ENCODE data around the gene SCN1A. TPM values are rescaled to one million over a fixed set of nuclear protein-coding genes. Genes with fewer than 3 reads are reported as not detected.

SCN1A gene
- total and polyA plus RNA-seq, 2 of the 13 experiments (the other 11 are each of a cell fraction or from before 2014, with no cell fraction given), result 19.9 to 39.4 TPM

DNA sequence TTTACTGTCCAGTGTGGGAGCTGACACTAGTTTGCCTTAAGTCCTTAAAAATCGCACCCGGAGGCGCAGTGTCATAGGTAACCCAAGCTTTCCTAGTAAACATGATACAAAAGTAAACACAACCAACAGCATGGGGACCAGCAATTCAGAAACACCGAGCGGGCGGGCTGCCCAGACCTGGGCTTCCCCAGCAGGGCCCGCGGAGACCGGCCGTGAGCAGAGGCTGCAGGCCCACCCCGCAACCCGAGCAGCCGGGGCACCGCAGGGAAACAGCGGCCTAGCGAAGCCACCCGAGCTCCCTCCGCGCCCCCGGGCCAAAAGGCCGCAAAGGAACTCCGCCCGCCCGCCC, 174.5 kb downstream of the SCN1A start (continued):
- TF ChIP-seq CTCF (CRISPR knock-in tag; IDR thresholded peaks at IDR 0.05), result no peak
- TF ChIP-seq ZNF782 (CRISPR knock-in tag; IDR thresholded peaks at IDR 0.05; ENCODE audit: borderline replicate concordance), result 0 out of 2 replicates have a peak, but pooled peaks have one; percentile 14
- no peak for TF ChIP-seq IKZF1 (IDR thresholded peaks at IDR 0.05)
- 0 out of 2 replicates have a peak, but pooled peaks have one; percentile 2 for TF ChIP-seq SIN3B (IDR thresholded peaks at IDR 0.05; ENCODE audit: low read length)
- no peak for TF ChIP-seq DR1 (CRISPR knock-in tag; IDR thresholded peaks at IDR 0.05)
- 0 out of 2 replicates have a peak, but pooled peaks have one; percentile 12 for TF ChIP-seq ZNF33A (CRISPR knock-in tag; IDR thresholded peaks at IDR 0.05; ENCODE audit: borderline replicate concordance)
- no peak for TF ChIP-seq HOXA7 (CRISPR knock-in tag; IDR thresholded peaks at IDR 0.05)
- TF ChIP-seq ZNF879 (CRISPR knock-in tag; IDR thresholded peaks at IDR 0.05), result 0 out of 2 replicates have a peak, but pooled peaks have one; percentile 9
- TF ChIP-seq, protein P1, sequence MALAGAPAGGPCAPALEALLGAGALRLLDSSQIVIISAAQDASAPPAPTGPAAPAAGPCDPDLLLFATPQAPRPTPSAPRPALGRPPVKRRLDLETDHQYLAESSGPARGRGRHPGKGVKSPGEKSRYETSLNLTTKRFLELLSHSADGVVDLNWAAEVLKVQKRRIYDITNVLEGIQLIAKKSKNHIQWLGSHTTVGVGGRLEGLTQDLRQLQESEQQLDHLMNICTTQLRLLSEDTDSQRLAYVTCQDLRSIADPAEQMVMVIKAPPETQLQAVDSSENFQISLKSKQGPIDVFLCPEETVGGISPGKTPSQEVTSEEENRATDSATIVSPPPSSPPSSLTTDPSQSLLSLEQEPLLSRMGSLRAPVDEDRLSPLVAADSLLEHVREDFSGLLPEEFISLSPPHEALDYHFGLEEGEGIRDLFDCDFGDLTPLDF (CRISPR knock-in tag; IDR thresholded peaks at IDR 0.05), result no peak
- TF ChIP-seq THAP8 (CRISPR knock-in tag; IDR thresholded peaks at IDR 0.05; ENCODE audit: borderline replicate concordance), result 0 out of 2 replicates have a peak, but pooled peaks have one; percentile 80
- TF ChIP-seq, protein P2, sequence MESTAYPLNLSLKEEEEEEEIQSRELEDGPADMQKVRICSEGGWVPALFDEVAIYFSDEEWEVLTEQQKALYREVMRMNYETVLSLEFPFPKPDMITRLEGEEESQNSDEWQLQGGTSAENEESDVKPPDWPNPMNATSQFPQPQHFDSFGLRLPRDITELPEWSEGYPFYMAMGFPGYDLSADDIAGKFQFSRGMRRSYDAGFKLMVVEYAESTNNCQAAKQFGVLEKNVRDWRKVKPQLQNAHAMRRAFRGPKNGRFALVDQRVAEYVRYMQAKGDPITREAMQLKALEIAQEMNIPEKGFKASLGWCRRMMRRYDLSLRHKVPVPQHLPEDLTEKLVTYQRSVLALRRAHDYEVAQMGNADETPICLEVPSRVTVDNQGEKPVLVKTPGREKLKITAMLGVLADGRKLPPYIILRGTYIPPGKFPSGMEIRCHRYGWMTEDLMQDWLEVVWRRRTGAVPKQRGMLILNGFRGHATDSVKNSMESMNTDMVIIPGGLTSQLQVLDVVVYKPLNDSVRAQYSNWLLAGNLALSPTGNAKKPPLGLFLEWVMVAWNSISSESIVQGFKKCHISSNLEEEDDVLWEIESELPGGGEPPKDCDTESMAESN (CRISPR knock-in tag; conservative IDR thresholded peaks at IDR 0.05), result no peak
- TF ChIP-seq ZBTB1 (CRISPR knock-in tag; IDR thresholded peaks at IDR 0.05; ENCODE audit: borderline replicate concordance), result 0 out of 2 replicates have a peak, but pooled peaks have one; percentile 13
- TF ChIP-seq NCOA2 (CRISPR knock-in tag; IDR thresholded peaks at IDR 0.05), result no peak
- no peak for TF ChIP-seq MED13 (CRISPR knock-in tag; IDR thresholded peaks at IDR 0.05)
- TF ChIP-seq PAWR (CRISPR knock-in tag; IDR thresholded peaks at IDR 0.05; ENCODE audit: borderline replicate concordance), result no peak
- no peak for TF ChIP-seq IRF1 (CRISPR knock-in tag; IDR thresholded peaks at IDR 0.05; ENCODE audit: low read depth)
- 0 out of 2 replicates have a peak, but pooled peaks have one; percentile 19 for TF ChIP-seq ZIK1 (CRISPR knock-in tag; IDR thresholded peaks at IDR 0.05; ENCODE audit: borderline replicate concordance, low read depth)
- peak; percentile 64; the same call in 1 of the 2 replicates for TF ChIP-seq FIP1L1 (IDR thresholded peaks at IDR 0.05; ENCODE audit: borderline replicate concordance, insufficient read depth, low read depth, low read length)
- peak; percentile 60; the same call in 1 of the 2 replicates for TF ChIP-seq ZNF317 (CRISPR knock-in tag; IDR thresholded peaks at IDR 0.05)
- no peak for TF ChIP-seq SOX13 (IDR thresholded peaks at IDR 0.05)
- TF ChIP-seq SOX13 (CRISPR knock-in tag; conservative IDR thresholded peaks at IDR 0.05 in 1 of 2, IDR thresholded peaks at IDR 0.05 in 1 of 2), result no peak
- TF ChIP-seq MEIS1 (CRISPR knock-in tag; IDR thresholded peaks at IDR 0.05; ENCODE audit: borderline replicate concordance), result no peak
- TF ChIP-seq FOXA1 (IDR thresholded peaks at IDR 0.05), result no peak
- TF ChIP-seq FOXA1 (CRISPR knock-in tag; IDR thresholded peaks at IDR 0.05), result peak; percentile 54
- TF ChIP-seq TGIF2 (CRISPR knock-in tag; IDR thresholded peaks at IDR 0.05), result no peak
- peak; percentile 17; the same call in 1 of the 2 replicates for TF ChIP-seq ETV6 (CRISPR knock-in tag; conservative IDR thresholded peaks at IDR 0.05)
